Endodermal cell (in vitro differentiated cells): Measurements from ENCODE around the gene CASP8. TPM values are rescaled to one million over a fixed set of nuclear protein-coding genes. Genes with fewer than 3 reads are reported as not detected.

ENCODE experiments used
- DNase-seq: peaks from one replicate; pipeline ENCODE4 v3.0.0-alpha.2; 2017
- H3K27ac ChIP-seq: 2 replicates; pipeline ENCODE4 v1.5.1; 2013; ENCODE audit warnings: mild to moderate bottlenecking, low read depth, low read length, moderate library complexity
- H3K27me3 ChIP-seq: 2 replicates; pipeline ENCODE4 v1.6.1; 2013; ENCODE audit warnings: mild to moderate bottlenecking, low read length, moderate library complexity; ENCODE audit not compliant: insufficient read depth, control insufficient read depth, poor library complexity, severe bottlenecking
- H3K36me3 ChIP-seq: 2 replicates; pipeline ENCODE4 v1.7.0; 2013; ENCODE audit warnings: mild to moderate bottlenecking, low read length, moderate library complexity; ENCODE audit not compliant: control insufficient read depth, insufficient read depth
- H3K4me1 ChIP-seq: one replicate; pipeline ENCODE4 v1.7.0; 2013; ENCODE audit warnings: low read length; ENCODE audit not compliant: control insufficient read depth, insufficient read depth
- H3K4me3 ChIP-seq: 2 replicates; pipeline ENCODE4 v1.5.1; 2013; ENCODE audit warnings: mild to moderate bottlenecking, low read length, moderate library complexity
- H3K9ac ChIP-seq: 2 replicates; pipeline ENCODE4 v1.6.1; 2013; ENCODE audit warnings: mild to moderate bottlenecking, low read length, moderate library complexity; ENCODE audit not compliant: poor library complexity, severe bottlenecking; ENCODE audit errors: extremely low read depth
- H3K9me3 ChIP-seq: 2 replicates; pipeline ENCODE4 v1.6.1; 2013; ENCODE audit warnings: mild to moderate bottlenecking, low read length, moderate library complexity; ENCODE audit not compliant: control insufficient read depth
- H3K27ac Mint-ChIP-seq: 2 replicates; pipeline ENCODE4 v1.8.0; 2020; ENCODE audit warnings: mixed read lengths
- H3K27me3 Mint-ChIP-seq: 2 replicates; pipeline ENCODE4 v1.8.0; 2021; ENCODE audit warnings: mild to moderate bottlenecking, mixed read lengths; ENCODE audit not compliant: insufficient read depth
- H3K36me3 Mint-ChIP-seq: 2 replicates; pipeline ENCODE4 v1.8.0; 2020; ENCODE audit warnings: low read depth, mixed read lengths
- H3K4me1 Mint-ChIP-seq: 2 replicates; pipeline ENCODE4 v1.8.0; 2020; ENCODE audit warnings: mixed read lengths
- H3K4me3 Mint-ChIP-seq: 2 replicates; pipeline ENCODE4 v1.8.0; 2020; ENCODE audit warnings: mild to moderate bottlenecking, moderate library complexity, mixed read lengths
- H3K9me3 Mint-ChIP-seq: 2 replicates; pipeline ENCODE4 v1.8.0; 2020; ENCODE audit warnings: mild to moderate bottlenecking, mixed read lengths
- CTCF ChIP-seq: fragments of 200-600 bp; sonication (generic); conservative IDR thresholded peaks from 2 replicates; pipeline ENCODE4 v1.5.0; 2021; ENCODE audit warnings: antibody characterized with exemption, mild to moderate bottlenecking
- WGBS, 2 experiments: methylation state at CpG; one replicate each; pipeline versions ENCODE4 v1.1.5 to v1.1.7; 2013; ENCODE audit warnings: missing lambda C conversion rate in 2 of 2, mixed read lengths in 1 of 2; ENCODE audit not compliant: insufficient coverage in 1 of 2, insufficient read length in 1 of 2; 5-methylcytosine and 5-hydroxymethylcytosine counted together
- total RNA-seq, 2 donors: library from RNA; stranded (reverse); fragmentation: NEBNext Ultra II Directional in 1 of 2; extraction: Animal tissue kit (Norgen Biotek cat#: 25700) in 1 of 2; gene quantifications; 2 replicates in 1 of 2; 3 replicates in 1 of 2; pipeline ENCODE4 v1.2.1, GENCODE V29; 2021

CASP8 gene
- total RNA-seq, 2 donors from 2014 or later = 5.4 to 9.0 TPM

- Mint-ChIP-seq H3K4me1 (peaks cover 17% of the 10 kb centered on the region), H3K4me3 (no peak overlapping the region), H3K9me3 (no peaks in the 10 kb centered on the region), H3K27me3 (no peaks in the 10 kb centered on the region), H3K27ac (no peak overlapping the region), H3K36me3 (no peaks in the 10 kb centered on the region)
- Histone ChIP-seq H3K4me1 (no peaks in the 10 kb centered on the region), H3K4me3 (no peak overlapping the region), H3K36me3 (no peaks in the 10 kb centered on the region), H3K9ac (no peak overlapping the region), H3K27me3 (no peaks in the 10 kb centered on the region), H3K9me3 (no peaks in the 10 kb centered on the region), H3K27ac (no peak overlapping the region)
- DNase-seq = no peak
- WGBS, 2 experiments = 71 to 91% methylated on average over 1 to 2 of the region's 2 CpGs
- TF ChIP-seq CTCF = no peak
Measured at GRCh38 chr2:201261906-201262305, 1.6 kb downstream of the CASP8 start.

- Mint-ChIP-seq H3K4me1 (peaks cover 13% of the 10 kb centered on the region), H3K9me3 (no peaks in the 10 kb centered on the region), H3K4me3 (no peak overlapping the region), H3K27ac (no peak overlapping the region), H3K27me3 (no peaks in the 10 kb centered on the region), H3K36me3 (no peaks in the 10 kb centered on the region)
- no peak overlapping the region for H3K9ac ChIP-seq
- WGBS, 2 experiments = 91 to 100% methylated on average over 1 to 4 of the region's 6 CpGs
- H3K27ac ChIP-seq = no peak overlapping the region
- H3K27me3 ChIP-seq = no peaks in the 10 kb centered on the region
- H3K4me3 ChIP-seq = no peak overlapping the region
- no peak for TF ChIP-seq CTCF
- no peaks in the 10 kb centered on the region for H3K4me1 ChIP-seq
- H3K36me3 ChIP-seq = no peaks in the 10 kb centered on the region
- DNase-seq = no peak
- H3K9me3 ChIP-seq = no peaks in the 10 kb centered on the region
Measured at GRCh38 chr2:201262718-201263117, 2.4 kb downstream of the CASP8 start.

- Histone ChIP-seq H3K4me1 (no peaks in the 10 kb centered on the region), H3K9ac (no peak overlapping the region), H3K36me3 (no peaks in the 10 kb centered on the region), H3K27me3 (no peaks in the 10 kb centered on the region), H3K4me3 (no peak overlapping the region), H3K27ac (no peak overlapping the region), H3K9me3 (no peaks in the 10 kb centered on the region)
- Mint-ChIP-seq H3K27ac (no peak overlapping the region), H3K27me3 (no peaks in the 10 kb centered on the region), H3K4me3 (no peak overlapping the region), H3K36me3 (no peaks in the 10 kb centered on the region), H3K4me1 (peaks cover 2% of the 10 kb centered on the region), H3K9me3 (no peaks in the 10 kb centered on the region)
- no peak for TF ChIP-seq CTCF
- no peak for DNase-seq
- WGBS, 2 experiments = 90 to 95% methylated on average over 1 to 2 of the region's 2 CpGs
Measured at GRCh38 chr2:201263779-201264178, 3.4 kb downstream of the CASP8 start.
